ENCODE results near the gene TAS2R1. TPM values are rescaled to one million over a fixed set of nuclear protein-coding genes. Genes with fewer than 3 reads are reported as not detected.

Gene TAS2R1
- total and polyA plus RNA-seq, 10 of the 15 experiments (the other 5 are each of a cell fraction or from before 2014, with no cell fraction given), result not detected

DNA sequence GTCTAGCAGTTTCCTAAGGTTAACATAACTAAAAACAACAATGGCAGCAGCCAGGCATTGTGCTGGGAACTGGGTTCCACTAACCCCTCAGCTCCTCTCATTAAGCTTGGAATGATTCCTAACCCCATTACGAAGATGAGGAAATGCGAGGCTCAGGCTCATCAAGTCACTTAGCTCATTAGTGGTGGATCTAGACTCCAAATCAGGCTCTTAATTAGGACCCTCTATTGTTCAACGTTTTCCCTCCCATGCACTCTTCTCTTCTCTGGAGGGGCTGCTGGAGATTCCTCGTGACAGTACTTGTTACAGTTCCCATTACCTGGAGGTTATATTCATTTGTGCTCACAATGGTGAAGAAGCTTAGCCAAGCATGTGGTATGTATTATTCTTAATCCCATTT lies 6.5 kb downstream of the TAS2R1 start:
- DNase-seq (ENCODE audit: low read depth, low spot score) (no peak), FAIRE-seq (no peak), ATAC-seq (no peak)
- Histone ChIP-seq H3K79me2 (ENCODE audit: control insufficient read depth, insufficient read depth, low read length) (no peaks in the 10 kb centered on the region), H3K9me3 (replicated peaks; ENCODE audit: control insufficient read depth, insufficient read depth, low read length) (no peaks in the 10 kb centered on the region), H4K20me1 (ENCODE audit: control insufficient read depth, insufficient read depth) (no peaks in the 10 kb centered on the region), H3K4me3 (no peak overlapping the region), H3K4me2 (ENCODE audit: control insufficient read depth, insufficient read depth) (no peak overlapping the region), H3K36me3 (ENCODE audit: control insufficient read depth in 2 of 2, insufficient read depth in 2 of 2, low read length in 1 of 2) (no peaks in the 10 kb centered on the region), H3K27me3 (replicated peaks in 1 of 2; ENCODE audit: control insufficient read depth in 2 of 2, insufficient read depth in 2 of 2, low read length in 1 of 2) (no peaks in the 10 kb centered on the region), H2AFZ (ENCODE audit: control insufficient read depth, low read depth, low read length) (no peak overlapping the region), H3K27ac (ENCODE audit: control insufficient read depth, insufficient read depth) (peak overlapping the region; percentile 33), H3K9ac (ENCODE audit: control insufficient read depth, insufficient read depth, low read length) (no peak overlapping the region), H3K4me1 (ENCODE audit: control insufficient read depth, insufficient read depth, low read length) (no peaks in the 10 kb centered on the region)
- in situ Hi-C loops (cut with MboI), result no loop called here
- ChIA-PET POLR2A (no interaction called here), RAD21 (ENCODE audit: unreplicated experiment) (no interaction called here), SMC1A (ENCODE audit: uncharacterized antibody, unreplicated experiment) (interaction anchor here (0.7 to 1.2 kb wide), 2 partner anchors 35 to 152 kb away, joined by 3 read pairs; no protein-coding TSS in a partner anchor), CTCF (no interaction called here)
- intact Hi-C loops (cut with micrococcal nuclease; ENCODE audit: unreplicated experiment), result no loop called here
- WGBS (ENCODE audit: insufficient coverage, insufficient replicate concordance, low lambda C conversion rate, missing lambda C conversion rate), result 14% methylated on average over 4 of the region's 4 CpGs
- TF ChIP-seq CBX3 (IDR thresholded peaks at IDR 0.05; ENCODE audit: borderline replicate concordance, low read depth), result no peak
- no peak for TF ChIP-seq ZNF384 (IDR thresholded peaks at IDR 0.05; ENCODE audit: borderline replicate concordance, low read depth, low read length)
- no peak for TF ChIP-seq CHD1 (IDR thresholded peaks at IDR 0.05; ENCODE audit: low read depth, low read length)
- no peak for TF ChIP-seq EP300 (IDR thresholded peaks at IDR 0.05; ENCODE audit: borderline replicate concordance in 1 of 2, control insufficient read depth in 1 of 2, low read depth in 2 of 2, low read length in 2 of 2)
- TF ChIP-seq DPF2 (IDR thresholded peaks at IDR 0.05), result no peak
- TF ChIP-seq NRF1 (conservative IDR thresholded peaks at IDR 0.05; ENCODE audit: low read depth, low read length), result no peak
- no peak for TF ChIP-seq CREB1 (IDR thresholded peaks at IDR 0.05; ENCODE audit: low read depth)
- BruUV-seq (replicated peaks), result no TSS peak

GRCh38 chr5:9622971-9623421 lies 7.2 kb downstream of the TAS2R1 start:
- no peak for FAIRE-seq
- Histone ChIP-seq H3K27me3 (replicated peaks in 1 of 2; ENCODE audit: control insufficient read depth in 2 of 2, insufficient read depth in 2 of 2, low read length in 1 of 2) (no peaks in the 10 kb centered on the region), H3K4me3 (no peak overlapping the region), H2AFZ (ENCODE audit: control insufficient read depth, low read depth, low read length) (no peak overlapping the region), H4K20me1 (ENCODE audit: control insufficient read depth, insufficient read depth) (no peaks in the 10 kb centered on the region), H3K79me2 (ENCODE audit: control insufficient read depth, insufficient read depth, low read length) (no peaks in the 10 kb centered on the region), H3K4me1 (ENCODE audit: control insufficient read depth, insufficient read depth, low read length) (no peaks in the 10 kb centered on the region), H3K9me3 (replicated peaks; ENCODE audit: control insufficient read depth, insufficient read depth, low read length) (no peaks in the 10 kb centered on the region), H3K4me2 (ENCODE audit: control insufficient read depth, insufficient read depth) (no peak overlapping the region), H3K9ac (ENCODE audit: control insufficient read depth, insufficient read depth, low read length) (no peak overlapping the region), H3K27ac (ENCODE audit: control insufficient read depth, insufficient read depth) (no peak overlapping the region), H3K36me3 (ENCODE audit: control insufficient read depth in 2 of 2, insufficient read depth in 2 of 2, low read length in 1 of 2) (no peaks in the 10 kb centered on the region)
- CTCF ChIA-PET, result no interaction called here
- ATAC-seq, result peak; percentile 34; the same call in 1 of the 3 replicates
- RAD21 ChIA-PET (ENCODE audit: unreplicated experiment), result no interaction called here
- BruUV-seq (replicated peaks), result no TSS peak
- intact Hi-C loops (cut with micrococcal nuclease; ENCODE audit: unreplicated experiment), result no loop called here
- in situ Hi-C loops (cut with MboI), result no loop called here
- POLR2A ChIA-PET, result no interaction called here
- WGBS (ENCODE audit: insufficient coverage, insufficient replicate concordance, low lambda C conversion rate, missing lambda C conversion rate), result 27% methylated on average over 5 of the region's 5 CpGs
- DNase-seq (ENCODE audit: low read depth, low spot score), result no peak
- SMC1A ChIA-PET (ENCODE audit: uncharacterized antibody, unreplicated experiment), result interaction anchor here (1.2 kb wide), 1 partner anchor 34 kb away, joined by 3 read pairs; no protein-coding TSS in a partner anchor
- TF ChIP-seq SPI1 (IDR thresholded peaks at IDR 0.05; ENCODE audit: borderline replicate concordance, insufficient read depth, low read depth, low read length) (peak; percentile 93), NRF1 (conservative IDR thresholded peaks at IDR 0.05; ENCODE audit: low read depth, low read length) (no peak), ATF2 (IDR thresholded peaks at IDR 0.05; ENCODE audit: low read length) (peak; percentile 32; the same call in 1 of the 2 replicates), SREBF2 (IDR thresholded peaks at IDR 0.05; ENCODE audit: low read length) (no peak)
- TF ChIP-seq, protein P1, sequence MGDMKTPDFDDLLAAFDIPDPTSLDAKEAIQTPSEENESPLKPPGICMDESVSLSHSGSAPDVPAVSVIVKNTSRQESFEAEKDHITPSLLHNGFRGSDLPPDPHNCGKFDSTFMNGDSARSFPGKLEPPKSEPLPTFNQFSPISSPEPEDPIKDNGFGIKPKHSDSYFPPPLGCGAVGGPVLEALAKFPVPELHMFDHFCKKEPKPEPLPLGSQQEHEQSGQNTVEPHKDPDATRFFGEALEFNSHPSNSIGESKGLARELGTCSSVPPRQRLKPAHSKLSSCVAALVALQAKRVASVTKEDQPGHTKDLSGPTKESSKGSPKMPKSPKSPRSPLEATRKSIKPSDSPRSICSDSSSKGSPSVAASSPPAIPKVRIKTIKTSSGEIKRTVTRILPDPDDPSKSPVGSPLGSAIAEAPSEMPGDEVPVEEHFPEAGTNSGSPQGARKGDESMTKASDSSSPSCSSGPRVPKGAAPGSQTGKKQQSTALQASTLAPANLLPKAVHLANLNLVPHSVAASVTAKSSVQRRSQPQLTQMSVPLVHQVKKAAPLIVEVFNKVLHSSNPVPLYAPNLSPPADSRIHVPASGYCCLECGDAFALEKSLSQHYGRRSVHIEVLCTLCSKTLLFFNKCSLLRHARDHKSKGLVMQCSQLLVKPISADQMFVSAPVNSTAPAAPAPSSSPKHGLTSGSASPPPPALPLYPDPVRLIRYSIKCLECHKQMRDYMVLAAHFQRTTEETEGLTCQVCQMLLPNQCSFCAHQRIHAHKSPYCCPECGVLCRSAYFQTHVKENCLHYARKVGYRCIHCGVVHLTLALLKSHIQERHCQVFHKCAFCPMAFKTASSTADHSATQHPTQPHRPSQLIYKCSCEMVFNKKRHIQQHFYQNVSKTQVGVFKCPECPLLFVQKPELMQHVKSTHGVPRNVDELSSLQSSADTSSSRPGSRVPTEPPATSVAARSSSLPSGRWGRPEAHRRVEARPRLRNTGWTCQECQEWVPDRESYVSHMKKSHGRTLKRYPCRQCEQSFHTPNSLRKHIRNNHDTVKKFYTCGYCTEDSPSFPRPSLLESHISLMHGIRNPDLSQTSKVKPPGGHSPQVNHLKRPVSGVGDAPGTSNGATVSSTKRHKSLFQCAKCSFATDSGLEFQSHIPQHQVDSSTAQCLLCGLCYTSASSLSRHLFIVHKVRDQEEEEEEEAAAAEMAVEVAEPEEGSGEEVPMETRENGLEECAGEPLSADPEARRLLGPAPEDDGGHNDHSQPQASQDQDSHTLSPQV (IDR thresholded peaks at IDR 0.05), result no peak
